ENCODE results near the gene STIP1. TPM values are rescaled to one million over a fixed set of nuclear protein-coding genes. Genes with fewer than 3 reads are reported as not detected.

Gene STIP1
- total and polyA plus RNA-seq, 2 of the 8 experiments (the other 6 are each of a cell fraction or from before 2014, with no cell fraction given), result 140 to 329 TPM

GRCh38 chr11:64220798-64221197, 34.8 kb downstream of the STIP1 start:
- peaks cover 0 to 9% (median 5%) of the 10 kb centered on the region in 4 experiments; a peak in 4 of 8 replicates for H3K36me3 ChIP-seq (ENCODE audit: control insufficient read depth in 2 of 4, insufficient read depth in 4 of 4, low read length in 3 of 4)
- DNase-seq (ENCODE audit: low read depth in 1 of 2, low spot score in 2 of 2), result no peak
- H3K27ac ChIP-seq (ENCODE audit: low read depth, low read length), result no peak overlapping the region
- no peak overlapping the region for H3K23ac ChIP-seq (ENCODE audit: insufficient read length)
- H2BK120ac ChIP-seq (replicated peaks; ENCODE audit: low read depth, low read length), result no peak overlapping the region
- H2BK12ac ChIP-seq (ENCODE audit: low read depth, low read length), result no peak overlapping the region
- H3K4me1 ChIP-seq (replicated peaks in 1 of 4; ENCODE audit: control insufficient read depth in 3 of 4, insufficient read depth in 4 of 4, low read length in 3 of 4), result peaks cover 0 to 6% (median 5%) of the 10 kb centered on the region in 4 experiments; a peak in 4 of 7 replicates
- CTCF ChIA-PET (ENCODE audit: partially characterized antibody), result interaction anchor here (1.1 to 2.8 kb wide), 3 partner anchors 10 to 31 kb away, joined by 5 to 19 read pairs (median 6); partner anchors contain the start of genes FERMT3 and PLCB3
- no peak overlapping the region for H2AK5ac ChIP-seq (ENCODE audit: low read depth, low read length)
- peaks cover 2 to 13% of the 10 kb centered on the region in 2 experiments for H4K20me1 ChIP-seq (replicated peaks in 1 of 2; ENCODE audit: control insufficient read depth in 1 of 2, insufficient read depth in 2 of 2, low read length in 2 of 2)
- H3K79me2 ChIP-seq (ENCODE audit: control insufficient read depth in 1 of 2, insufficient read depth in 2 of 2, low read length in 2 of 2), result no peaks in the 10 kb centered on the region
- H3K4me3 ChIP-seq (ENCODE audit: extremely low read depth in 1 of 4, insufficient read depth in 2 of 4, low read depth in 3 of 4, low read length in 4 of 4), result no peak overlapping the region
- H4K8ac ChIP-seq (ENCODE audit: extremely low read depth, insufficient read depth, low read length), result no peak overlapping the region
- H3K18ac ChIP-seq (ENCODE audit: extremely low read depth, low read length), result no peak overlapping the region
- H2BK15ac ChIP-seq (ENCODE audit: low read length), result no peak overlapping the region
- H3K9me3 ChIP-seq (ENCODE audit: insufficient read depth in 2 of 2, low read depth in 1 of 2, low read length in 1 of 2), result no peaks in the 10 kb centered on the region
- POLR2A ChIA-PET (ENCODE audit: partially characterized antibody), result interaction anchor here (0.7 to 14.1 kb wide), 3 partner anchors 12 to 35 kb away, joined by 3 to 253 read pairs (median 10); partner anchors contain the start of genes FERMT3 and STIP1
- WGBS, 2 experiments (ENCODE audit: extremely low coverage in 1 of 2, insufficient coverage in 1 of 2, insufficient read length in 1 of 2, insufficient replicate concordance in 2 of 2, low coverage in 1 of 2, low lambda C conversion rate in 2 of 2, missing lambda C conversion rate in 1 of 2), result 92% methylated on average over 14 of the region's 14 CpGs; no CpG with 5 or more reads in 1 of the 2 experiments
- TF ChIP-seq NRF1 (IDR thresholded peaks at IDR 0.05; ENCODE audit: low read depth, low read length) (no peak), TAF7 (optimal IDR thresholded peaks at IDR 0.05; ENCODE audit: borderline replicate concordance, low read depth, low read length) (no peak), FOSL1 (IDR thresholded peaks at IDR 0.05; ENCODE audit: insufficient read depth, low read depth, low read length) (no peak), ATF2 (IDR thresholded peaks at IDR 0.05; ENCODE audit: low read length) (no peak), TBP (IDR thresholded peaks at IDR 0.05; ENCODE audit: low read depth, low read length) (no peak), BACH1 (IDR thresholded peaks at IDR 0.05; ENCODE audit: low read length) (no peak), CTCF (IDR thresholded peaks at IDR 0.05; ENCODE audit: control extremely low read depth in 1 of 3, insufficient read depth in 1 of 3, low read depth in 1 of 3, low read length in 3 of 3) (no peak), BCL11A (IDR thresholded peaks at IDR 0.05; ENCODE audit: low read depth in 2 of 2, low read length in 2 of 2) (no peak), TEAD4 (IDR thresholded peaks at IDR 0.05; ENCODE audit: low read depth, low read length) (no peak)
- no peak overlapping the region for H4K5ac ChIP-seq (ENCODE audit: insufficient read length, low read depth, low read length)
- no peak overlapping the region for H2AFZ ChIP-seq (ENCODE audit: low read length)
- no peak overlapping the region for H3K4me2 ChIP-seq (ENCODE audit: insufficient read depth in 1 of 2, low read depth in 2 of 2, low read length in 2 of 2)
- FAIRE-seq, result no peak
- H3K9ac ChIP-seq (replicated peaks in 1 of 4; ENCODE audit: extremely low read depth in 1 of 4, low read depth in 3 of 4, low read length in 3 of 4), result no peak overlapping the region
- no peak overlapping the region for H2BK20ac ChIP-seq (ENCODE audit: low read length)
- no peak overlapping the region for H3K4ac ChIP-seq (replicated peaks; ENCODE audit: insufficient read length, low read depth, low read length)
- H4K91ac ChIP-seq (replicated peaks; ENCODE audit: insufficient read length, low read length), result no peak overlapping the region
- no peaks in the 10 kb centered on the region for H3K27me3 ChIP-seq (replicated peaks in 1 of 4; ENCODE audit: control insufficient read depth in 3 of 4, extremely low read depth in 1 of 4, insufficient read depth in 3 of 4, low read length in 3 of 4)
- H3K14ac ChIP-seq (ENCODE audit: insufficient read length), result no peak overlapping the region
- no peaks in the 10 kb centered on the region for H3K79me1 ChIP-seq (ENCODE audit: low read depth, low read length)
- H3K23me2 ChIP-seq (ENCODE audit: low read depth, low read length), result peaks cover 5% of the 10 kb centered on the region; the same call in 1 of the 2 replicates
- no peak overlapping the region; the same call in 1 of the 2 replicates for H2BK5ac ChIP-seq (ENCODE audit: low read depth, low read length)
- H3K56ac ChIP-seq (replicated peaks; ENCODE audit: insufficient read length, low read depth, low read length), result no peak overlapping the region

Measured in H1 (cell line).